OCI-LY7 (cell line): Measurements from ENCODE around the gene NTSR1. TPM values are rescaled to one million over a fixed set of nuclear protein-coding genes. Genes with fewer than 3 reads are reported as not detected.
"Not testable (repeated sequence)": the region's sequence is repeated elsewhere in the genome, so short reads cannot be mapped to it uniquely, and the experiment has no call there.

Experiments
- BruUV-seq: library from RNA; stranded (reverse); fragments of 400-500 nt; replicated peaks from 2 replicates; lab custom pipeline; 2021; lab: Mats Ljungman, UMichigan
- CTCF ChIA-PET: fragments of 300-600 bp; sonication (Branson Sonifier 250); formaldehyde crosslinking; loops from one replicate; lab custom pipeline; 2022; ENCODE audit warnings: antibody characterized with exemption; ENCODE audit not compliant: unreplicated experiment; lab: Charles Lee
- POLR2A ChIA-PET: fragments of 300-600 bp; sonication (Branson Sonifier 250); formaldehyde crosslinking; loops from one replicate; lab custom pipeline; 2022; ENCODE audit warnings: antibody characterized with exemption; lab: Charles Lee
- DNase-seq: peaks from one replicate; pipeline ENCODE4 v3.0.0-alpha.2; 2015; ENCODE audit warnings: low spot score
- H2AFZ ChIP-seq: fragments of 200-600 bp; sonication (generic), shearing (Covaris generic); 2 replicates; pipeline ENCODE4 v1.6.1; 2014; ENCODE audit warnings: mild to moderate bottlenecking, antibody characterized with exemption, low read length, moderate library complexity
- H3K27ac ChIP-seq: fragments of 200-600 bp; sonication (generic); 2 replicates; pipeline ENCODE4 v1.5.1; 2014; ENCODE audit warnings: mixed run types, low read depth, mild to moderate bottlenecking, moderate library complexity, low read length, inconsistent platforms; ENCODE audit not compliant: poor library complexity, severe bottlenecking
- H3K36me3 ChIP-seq: fragments of 200-600 bp; sonication (generic); 2 replicates; pipeline ENCODE4 v1.6.1; 2014; ENCODE audit warnings: mild to moderate bottlenecking, antibody characterized with exemption, low read length, moderate library complexity, mixed read lengths; ENCODE audit not compliant: insufficient read depth
- H3K4me1 ChIP-seq: fragments of 200-600 bp; sonication (generic); 2 replicates; pipeline ENCODE4 v1.5.1; 2014; ENCODE audit warnings: mild to moderate bottlenecking, low read length; ENCODE audit not compliant: insufficient read depth, poor library complexity, severe bottlenecking
- H3K4me2 ChIP-seq: fragments of 200-600 bp; sonication (generic); 2 replicates; pipeline ENCODE4 v1.6.1; 2014; ENCODE audit warnings: mild to moderate bottlenecking, low read length
- H3K4me3 ChIP-seq: fragments of 200-600 bp; sonication (generic); 2 replicates; pipeline ENCODE4 v1.5.1; 2014; ENCODE audit warnings: mild to moderate bottlenecking, low read depth, low read length; ENCODE audit not compliant: poor library complexity, severe bottlenecking
- H3K79me2 ChIP-seq: fragments of 200-600 bp; sonication (generic); 2 replicates; pipeline ENCODE4 v1.6.1; 2016; ENCODE audit warnings: low read depth, mild to moderate bottlenecking, low read length, moderate library complexity, mixed read lengths; ENCODE audit not compliant: insufficient read depth
- H3K9me2 ChIP-seq: fragments of 200-600 bp; sonication (generic); 2 replicates; pipeline ENCODE4 v1.6.1; 2016; ENCODE audit warnings: mild to moderate bottlenecking, low read length, mixed read lengths; ENCODE audit not compliant: insufficient read depth
- H3K9me3 ChIP-seq: fragments of 200-600 bp; sonication (generic); 2 replicates; pipeline ENCODE4 v1.6.1; 2014; ENCODE audit warnings: mild to moderate bottlenecking, mixed run types, low read length, mixed read lengths
- H4K20me1 ChIP-seq: fragments of 200-600 bp; sonication (generic); 2 replicates; pipeline ENCODE4 v1.6.1; 2014; ENCODE audit warnings: mild to moderate bottlenecking, antibody characterized with exemption, low read length, moderate library complexity, mixed read lengths; ENCODE audit not compliant: insufficient read depth
- CTCF ChIP-seq: fragments of 200-600 bp; sonication (generic); conservative IDR thresholded peaks from 2 replicates; pipeline ENCODE4 v1.5.1; 2014; ENCODE audit warnings: mild to moderate bottlenecking, antibody characterized with exemption, low read length, moderate library complexity, mixed read lengths
- EZH2phosphoT487 ChIP-seq: fragments of 200-600 bp; sonication (generic); IDR thresholded peaks from 2 replicates; pipeline ENCODE4 v1.6.1; 2018; ENCODE audit warnings: low read depth, borderline replicate concordance, mild to moderate bottlenecking, mixed run types, antibody characterized with exemption, low read length, moderate library complexity, mixed read lengths
- intact Hi-C: fragments of 100-400 bp; cut with micrococcal nuclease; formaldehyde crosslinking; loops from one replicate; pipeline ENCODE4 v1.10.0; 2022; ENCODE audit not compliant: unreplicated experiment
- total RNA-seq, 2 experiments: library from RNA; depleted of rRNA in 1 of 2; stranded (reverse); fragments of >200 nt in 1 of 2; shearing (Covaris generic) in 1 of 2; gene quantifications; 2 replicates each; pipeline ENCODE4 v1.2.3, GENCODE V29; 2014 to 2022

Gene NTSR1
- total RNA-seq, 2 experiments from 2014 or later = not detected

DNA sequence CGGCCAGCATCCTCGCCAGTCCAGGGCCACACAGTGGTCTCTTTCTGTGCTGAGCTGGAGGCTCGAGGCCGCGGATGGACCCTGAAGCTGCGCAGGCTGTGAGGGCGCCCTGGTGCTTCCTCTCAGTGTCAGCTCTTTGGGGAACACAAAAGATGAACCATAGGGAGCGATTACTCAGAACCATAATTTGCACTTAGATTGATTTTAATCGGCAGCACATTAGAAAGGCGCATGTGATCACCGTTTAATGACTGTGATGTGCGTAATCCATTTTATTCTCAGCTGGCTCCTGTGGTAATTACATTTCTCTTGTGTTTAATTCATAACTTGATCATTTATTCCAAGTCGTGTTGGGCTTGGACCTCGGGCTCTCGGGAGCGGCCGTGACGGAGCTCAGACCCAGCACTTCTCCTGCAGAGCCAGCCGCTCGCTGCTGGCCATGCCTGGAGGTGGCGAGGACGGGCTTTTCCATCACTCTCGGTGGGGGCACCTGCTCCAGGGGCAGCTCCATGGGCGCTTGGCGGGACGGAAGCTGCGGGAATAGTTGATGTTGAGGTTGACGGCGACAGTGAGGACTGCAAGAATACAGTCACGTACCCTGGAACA, 25.6 kb upstream of the NTSR1 start:
- Histone ChIP-seq H3K79me2 (no peaks in the 10 kb centered on the region), H2AFZ (no peak overlapping the region), H3K4me3 (no peak overlapping the region), H4K20me1 (no peaks in the 10 kb centered on the region), H3K9me3 (no peaks in the 10 kb centered on the region), H3K9me2 (no peaks in the 10 kb centered on the region), H3K27ac (no peak overlapping the region), H3K36me3 (no peaks in the 10 kb centered on the region), H3K4me1 (no peaks in the 10 kb centered on the region), H3K4me2 (no peak overlapping the region)
- BruUV-seq = no TSS peak
- CTCF ChIA-PET = no interaction called here
- TF ChIP-seq EZH2phosphoT487 (no peak), CTCF (no peak)
- no peak for DNase-seq
- POLR2A ChIA-PET = no interaction called here
- intact Hi-C loops = no loop called here

DNA sequence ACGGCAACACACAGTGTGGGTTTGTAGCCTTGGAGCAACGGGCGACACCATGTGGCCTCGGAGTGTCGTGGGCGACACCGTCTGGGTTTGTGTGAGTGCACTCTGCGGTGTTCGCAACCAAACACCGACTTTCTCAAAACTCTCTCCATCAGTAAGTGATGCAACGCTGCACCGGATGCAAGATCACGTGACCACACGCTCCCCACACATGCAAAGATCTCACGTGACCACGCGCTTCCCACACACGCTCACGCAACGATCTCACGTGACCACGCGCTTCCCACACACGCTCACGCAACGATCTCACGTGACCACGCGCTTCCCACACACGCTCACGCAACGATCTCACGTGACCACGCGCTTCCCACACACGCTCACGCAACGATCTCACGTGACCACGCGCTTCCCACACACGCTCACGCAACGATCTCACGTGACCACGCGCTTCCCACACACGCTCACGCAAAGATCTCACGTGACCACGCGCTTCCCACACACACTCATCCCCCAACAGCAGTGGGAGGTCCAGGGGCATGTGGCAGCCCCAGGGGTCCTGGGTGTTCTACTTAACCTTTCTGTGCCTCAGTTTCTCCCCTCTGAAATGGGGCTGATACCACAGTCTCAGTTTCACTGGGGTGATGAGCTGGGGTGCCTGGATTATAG, 24.8 kb upstream of the NTSR1 start:
- H3K4me2 ChIP-seq, H4K20me1 ChIP-seq, CTCF ChIA-PET, H3K4me1 ChIP-seq, BruUV-seq, H3K4me3 ChIP-seq, H2AFZ ChIP-seq, POLR2A ChIA-PET, DNase-seq, H3K36me3 ChIP-seq, H3K27ac ChIP-seq, H3K9me2 ChIP-seq, H3K79me2 ChIP-seq, H3K9me3 ChIP-seq, intact Hi-C loops: not testable (repeated sequence)

DNA sequence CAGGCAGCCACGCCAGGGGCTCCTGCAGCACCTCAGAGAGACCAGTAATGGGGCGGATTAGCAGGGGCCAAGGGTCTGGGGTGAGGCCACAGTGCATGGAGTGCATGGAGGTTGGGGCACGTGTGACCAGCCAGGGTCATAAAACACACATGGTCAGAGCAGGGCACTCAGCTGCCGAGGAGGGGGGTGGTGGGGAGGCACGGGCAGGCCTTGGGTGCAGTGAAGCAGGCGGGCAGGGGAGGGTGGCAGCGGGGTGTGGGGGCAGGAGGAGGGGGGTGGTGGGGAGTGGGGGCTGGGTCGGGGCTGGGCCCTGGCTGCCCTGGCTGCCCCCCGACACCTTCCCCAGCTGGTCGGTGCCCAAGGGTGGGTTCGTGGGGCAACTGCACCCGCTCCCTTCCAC, 23.7 kb upstream of the NTSR1 start:
- intact Hi-C loops = no loop called here
- TF ChIP-seq EZH2phosphoT487 = no peak
- no peak for TF ChIP-seq CTCF
- ChIA-PET CTCF (no interaction called here), POLR2A (no interaction called here)
- Histone ChIP-seq H3K9me3 (no peaks in the 10 kb centered on the region), H4K20me1 (no peaks in the 10 kb centered on the region), H3K27ac (no peak overlapping the region), H2AFZ (no peak overlapping the region), H3K4me2 (no peak overlapping the region), H3K9me2 (no peaks in the 10 kb centered on the region), H3K36me3 (no peaks in the 10 kb centered on the region), H3K4me1 (no peaks in the 10 kb centered on the region), H3K4me3 (no peak overlapping the region), H3K79me2 (no peaks in the 10 kb centered on the region)
- DNase-seq = no peak
- BruUV-seq = no TSS peak
